ENCODE measurements around the gene MRS2. TPM values are rescaled to one million over a fixed set of nuclear protein-coding genes. Genes with fewer than 3 reads are reported as not detected.

MRS2 gene
- total RNA-seq, 1 donor = 14.3 TPM

- DNase-seq (ENCODE audit: low read depth in 2 of 3, low spot score in 2 of 3) = no peak
Measured at GRCh38 chr6:24426729-24427446, 24.2 kb downstream of the MRS2 start.

- DNase-seq (ENCODE audit: low read depth in 2 of 3, low spot score in 2 of 3) = no peak
Measured at GRCh38 chr6:24428615-24429014, 25.9 kb downstream of the MRS2 start.

GRCh38 chr6:24429146-24429545, 26.4 kb downstream of the MRS2 start:
- peak in 1 of 3 donors; percentile 31 for DNase-seq (ENCODE audit: low read depth in 2 of 3, low spot score in 2 of 3)

- no peak for DNase-seq (ENCODE audit: low read depth in 2 of 3, low spot score in 2 of 3)
Measured at GRCh38 chr6:24430086-24430485, 27.4 kb downstream of the MRS2 start.

- DNase-seq (ENCODE audit: low read depth in 2 of 3, low spot score in 2 of 3) = peak in 2 of 3 donors; percentile 23 to 31
Measured at GRCh38 chr6:24431045-24431451, 28.3 kb downstream of the MRS2 start.

GRCh38 chr6:24432611-24433010, 29.9 kb downstream of the MRS2 start:
- no peak for DNase-seq (ENCODE audit: low read depth in 2 of 3, low spot score in 2 of 3)

GRCh38 chr6:24436979-24437378, 34.2 kb downstream of the MRS2 start:
- no peak for DNase-seq (ENCODE audit: low read depth in 2 of 3, low spot score in 2 of 3)

GRCh38 chr6:24439858-24440539, 37.3 kb downstream of the MRS2 start:
- DNase-seq (ENCODE audit: low read depth in 2 of 3, low spot score in 2 of 3) = no peak

- no peak for DNase-seq (ENCODE audit: low read depth in 2 of 3, low spot score in 2 of 3)
Measured at GRCh38 chr6:24440897-24441598, 38.3 kb downstream of the MRS2 start.

- DNase-seq (ENCODE audit: low read depth in 2 of 3, low spot score in 2 of 3) = no peak
Measured at GRCh38 chr6:24441599-24441904, 38.8 kb downstream of the MRS2 start.

- DNase-seq (ENCODE audit: low read depth in 2 of 3, low spot score in 2 of 3) = no peak
Measured at GRCh38 chr6:24444588-24444987, 41.9 kb downstream of the MRS2 start.

GRCh38 chr6:24445704-24446103, 43.0 kb downstream of the MRS2 start:
- DNase-seq (ENCODE audit: low read depth in 2 of 3, low spot score in 2 of 3) = no peak

- DNase-seq (ENCODE audit: low read depth in 2 of 3, low spot score in 2 of 3) = no peak
Measured at GRCh38 chr6:24446670-24447069, 43.9 kb downstream of the MRS2 start.

- no peak for DNase-seq (ENCODE audit: low read depth in 2 of 3, low spot score in 2 of 3)
Measured at GRCh38 chr6:24448396-24448795, 45.7 kb downstream of the MRS2 start.

- no peak for DNase-seq (ENCODE audit: low read depth in 2 of 3, low spot score in 2 of 3)
Measured at GRCh38 chr6:24448828-24449525, 46.2 kb downstream of the MRS2 start.

- DNase-seq (ENCODE audit: low read depth in 2 of 3, low spot score in 2 of 3) = no peak
Measured at GRCh38 chr6:24451581-24452388, 49.0 kb downstream of the MRS2 start.

- DNase-seq (ENCODE audit: low read depth in 2 of 3, low spot score in 2 of 3) = no peak
Measured at GRCh38 chr6:24453921-24454320, 51.2 kb downstream of the MRS2 start.

- peak in 1 of 3 donors; percentile 4 for DNase-seq (ENCODE audit: low read depth in 2 of 3, low spot score in 2 of 3)
Measured at GRCh38 chr6:24454452-24454851, 51.7 kb downstream of the MRS2 start.

- no peak for DNase-seq (ENCODE audit: low read depth in 2 of 3, low spot score in 2 of 3)
Measured at GRCh38 chr6:24455061-24455460, 52.3 kb downstream of the MRS2 start.

GRCh38 chr6:24458134-24458533, 55.4 kb downstream of the MRS2 start:
- no peak for DNase-seq (ENCODE audit: low read depth in 2 of 3, low spot score in 2 of 3)
